ENCODE measurements around the gene SLC35E2B.

SLC35E2B gene

GRCh38 chr1:1617925-1618324 is 74.7 kb downstream of the SLC35E2B start:
- in situ Hi-C loops (cut with MboI; ENCODE audit: low pct_unique_long_range_greater_than_20kb, low sequenced_read_pairs), result no loop called here
- no peak for DNase-seq

GRCh38 chr1:1617516-1617915 is 75.1 kb downstream of the SLC35E2B start:
- no peak for DNase-seq
- in situ Hi-C loops (cut with MboI; ENCODE audit: low pct_unique_long_range_greater_than_20kb, low sequenced_read_pairs), result no loop called here

- no peak for DNase-seq
- in situ Hi-C loops (cut with MboI; ENCODE audit: low pct_unique_long_range_greater_than_20kb, low sequenced_read_pairs), result no loop called here
These were observed 75.8 kb downstream of the SLC35E2B start for GRCh38 chr1:1616838-1617237.

GRCh38 chr1:1616045-1616790 is 76.4 kb downstream of the SLC35E2B start:
- in situ Hi-C loops (cut with MboI; ENCODE audit: low pct_unique_long_range_greater_than_20kb, low sequenced_read_pairs), result no loop called here
- no peak for DNase-seq

GRCh38 chr1:1615256-1616044 is 77.1 kb downstream of the SLC35E2B start, which contains the start of gene MIB2:
Gene MIB2, plus strand, starts transcription at chr1:1615500. Its CDS starts 7,953 bp downstream, at chr1:1623453.
- in situ Hi-C loops (cut with MboI; ENCODE audit: low pct_unique_long_range_greater_than_20kb, low sequenced_read_pairs), result no loop called here
- peak; percentile 94 for DNase-seq

GRCh38 chr1:1614954-1615255 is 77.7 kb downstream of the SLC35E2B start:
- no peak for DNase-seq
- in situ Hi-C loops (cut with MboI; ENCODE audit: low pct_unique_long_range_greater_than_20kb, low sequenced_read_pairs), result no loop called here

GRCh38 chr1:1614204-1614953 is 78.2 kb downstream of the SLC35E2B start:
- in situ Hi-C loops (cut with MboI; ENCODE audit: low pct_unique_long_range_greater_than_20kb, low sequenced_read_pairs), result no loop called here
- DNase-seq, result peak; percentile 71

GRCh38 chr1:1613509-1614082 is 79.0 kb downstream of the SLC35E2B start:
- in situ Hi-C loops (cut with MboI; ENCODE audit: low pct_unique_long_range_greater_than_20kb, low sequenced_read_pairs), result no loop called here
- DNase-seq, result no peak

GRCh38 chr1:1612104-1612400 is 80.5 kb downstream of the SLC35E2B start:
- in situ Hi-C loops (cut with MboI; ENCODE audit: low pct_unique_long_range_greater_than_20kb, low sequenced_read_pairs), result no loop called here
- DNase-seq, result no peak

- DNase-seq, result no peak
- in situ Hi-C loops (cut with MboI; ENCODE audit: low pct_unique_long_range_greater_than_20kb, low sequenced_read_pairs), result no loop called here
These were observed 81.8 kb downstream of the SLC35E2B start for GRCh38 chr1:1610796-1611195.

- DNase-seq, result peak; percentile 24
- in situ Hi-C loops (cut with MboI; ENCODE audit: low pct_unique_long_range_greater_than_20kb, low sequenced_read_pairs), result no loop called here
These were observed 82.6 kb downstream of the SLC35E2B start for GRCh38 chr1:1609822-1610485.
